B cell (primary cell): ENCODE data around the gene HLA-DQB1. TPM values are rescaled to one million over a fixed set of nuclear protein-coding genes. Genes with fewer than 3 reads are reported as not detected.
A peak's percentile ranks its signal among the peaks of the same experiment; 100 is the strongest.
"Not testable (repeated sequence)": the region's sequence is repeated elsewhere in the genome, so short reads cannot be mapped to it uniquely, and the experiment has no call there.

Experiments
- ATAC-seq: fragments of 200-7000 bp; cut with Tn5 transposase; one replicate; pipeline ENCODE4 v1.10.0; 2021; ENCODE audit warnings: low read depth, mild to moderate bottlenecking, moderate number of reproducible peaks, moderate library complexity
- CTCF ChIA-PET: fragments of 350-600 bp; sonication (Branson Sonifier 250); formaldehyde crosslinking; loops from one replicate; lab custom pipeline; 2021; ENCODE audit warnings: antibody characterized with exemption, inconsistent platforms; lab: Charles Lee
- POLR2A ChIA-PET: fragments of 350-600 bp; sonication (Branson Sonifier 250); formaldehyde crosslinking; loops from one replicate; lab custom pipeline; 2021; ENCODE audit warnings: antibody characterized with exemption; lab: Charles Lee
- DNase-seq: peaks from one replicate; pipeline ENCODE4 v3.0.0; 2013
- H2AFZ ChIP-seq: 2 replicates; pipeline ENCODE4 v1.6.1; 2012; ENCODE audit warnings: mild to moderate bottlenecking, low read depth, low read length; ENCODE audit not compliant: insufficient read depth, poor library complexity, severe bottlenecking
- H3K27ac ChIP-seq, 2 donors: 1 replicate in 1 of 2; 2 replicates in 1 of 2; pipeline ENCODE4 v1.5.1; 2012 to 2013; ENCODE audit warnings: low read length in 2 of 2, mild to moderate bottlenecking in 2 of 2, moderate library complexity in 1 of 2
- H3K27me3 ChIP-seq, 4 experiments: fragments of 200-600 bp in 1 of 4; sonication (generic) in 1 of 4; replicated peaks in 1 of 4; 1 replicate in 2 of 4; 2 replicates in 2 of 4; pipeline versions ENCODE4 v1.6.1 to v1.7.0; 2013 to 2016; ENCODE audit warnings: low read length in 3 of 4, mild to moderate bottlenecking in 2 of 4, mixed read lengths in 1 of 4, moderate library complexity in 1 of 4; ENCODE audit not compliant: insufficient read depth in 4 of 4, control insufficient read depth in 3 of 4; ENCODE audit errors: control extremely low read depth in 1 of 4
- H3K36me3 ChIP-seq, 2 experiments: replicated peaks in 1 of 2; 1 replicate in 1 of 2; 2 replicates in 1 of 2; pipeline versions ENCODE4 v1.6.1 to v1.7.1; 2013; ENCODE audit warnings: low read length in 1 of 2; ENCODE audit not compliant: insufficient read depth in 2 of 2, control insufficient read depth in 1 of 2; ENCODE audit errors: control extremely low read depth in 1 of 2, extremely low read depth in 1 of 2
- H3K4me1 ChIP-seq, 2 donors: fragments of 200-600 bp in 1 of 2; sonication (generic) in 1 of 2; 1 replicate in 1 of 2; 2 replicates in 1 of 2; pipeline versions ENCODE4 v1.5.1 to v1.6.1; 2013 to 2017; ENCODE audit warnings: low read length in 2 of 2; ENCODE audit not compliant: control insufficient read depth in 2 of 2, insufficient read depth in 2 of 2
- H3K4me2 ChIP-seq: replicated peaks from 2 replicates; pipeline ENCODE3; 2012; ENCODE audit warnings: mild to moderate bottlenecking, low read depth, low read length; ENCODE audit not compliant: poor library complexity, severe bottlenecking
- H3K4me3 ChIP-seq, 5 experiments: fragments of 200-600 bp in 1 of 5; sonication (generic) in 1 of 5; 1 replicate in 3 of 5; 2 replicates in 2 of 5; pipeline versions ENCODE4 v1.5.1 to v1.7.0; 2011 to 2016; ENCODE audit warnings: low read length in 4 of 5, mild to moderate bottlenecking in 4 of 5, low read depth in 2 of 5, control low read depth in 1 of 5, moderate library complexity in 1 of 5; ENCODE audit not compliant: insufficient read depth in 1 of 5; ENCODE audit errors: control extremely low read depth in 1 of 5, extremely low read depth in 1 of 5
- H3K79me2 ChIP-seq: fragments of 200-600 bp; sonication (generic); one replicate; pipeline ENCODE4 v1.6.0; 2016; ENCODE audit warnings: low read length; ENCODE audit not compliant: control insufficient read depth, insufficient read depth
- H3K9ac ChIP-seq: fragments of 200-600 bp; sonication (generic); 2 replicates; pipeline ENCODE4 v1.6.1; 2017; ENCODE audit warnings: mild to moderate bottlenecking, low read length, moderate library complexity
- H3K9me3 ChIP-seq, 3 donors: one replicate each; pipeline versions ENCODE4 v1.6.1 to v1.7.1; 2013; ENCODE audit warnings: low read length in 2 of 3; ENCODE audit not compliant: control insufficient read depth in 2 of 3, insufficient read depth in 1 of 3; ENCODE audit errors: control extremely low read depth in 1 of 3
- H4K20me1 ChIP-seq: 2 replicates; pipeline ENCODE4 v1.6.0; 2012; ENCODE audit warnings: mild to moderate bottlenecking, low read length; ENCODE audit not compliant: insufficient read depth, control insufficient read depth, poor library complexity, severe bottlenecking
- H3K27ac Mint-ChIP-seq: one replicate; pipeline ENCODE4 v1.8.0; 2021; ENCODE audit warnings: mixed read lengths
- H3K27me3 Mint-ChIP-seq: one replicate; pipeline ENCODE4 v1.8.0; 2021; ENCODE audit warnings: mixed read lengths
- H3K4me1 Mint-ChIP-seq: one replicate; pipeline ENCODE4 v1.8.0; 2021; ENCODE audit warnings: mixed read lengths
- H3K4me3 Mint-ChIP-seq: one replicate; pipeline ENCODE4 v1.8.0; 2021; ENCODE audit warnings: mixed read lengths
- H3K9me3 Mint-ChIP-seq: one replicate; pipeline ENCODE4 v1.8.0; 2022; ENCODE audit warnings: mixed read lengths; ENCODE audit not compliant: insufficient read depth
- CTCF ChIP-seq: fragments of 200-600 bp; IDR thresholded peaks from one replicate; pipeline ENCODE4 v1.8.0; 2022; ENCODE audit warnings: antibody characterized with exemption, mild to moderate bottlenecking
- EZH2 ChIP-seq: IDR thresholded peaks from 2 replicates; pipeline ENCODE4 v1.6.1; 2012; ENCODE audit warnings: borderline replicate concordance, low read depth, mild to moderate bottlenecking, moderate library complexity, low read length; ENCODE audit not compliant: insufficient read depth, poor library complexity, severe bottlenecking
- WGBS: methylation state at CpG from one replicate; pipeline ENCODE4 v1.1.5; 2013; ENCODE audit warnings: missing lambda C conversion rate; ENCODE audit not compliant: insufficient coverage; 5-methylcytosine and 5-hydroxymethylcytosine counted together
- intact Hi-C: fragments of 100-400 bp; cut with micrococcal nuclease; formaldehyde crosslinking; loops from one replicate; pipeline ENCODE4 v1.10.0; 2022
- polyA plus RNA-seq: library from polyadenylated mRNA; depleted of rRNA; stranded (reverse); fragments of >200 nt; gene quantifications from 2 replicates; pipeline ENCODE4 v1.2.3, GENCODE V29; 2012
- total RNA-seq, 2 donors: library from RNA; stranded (reverse); fragments of 120-200 nt in 1 of 2; gene quantifications; 1 replicate in 1 of 2; 2 replicates in 1 of 2; pipeline versions ENCODE4 v1.2.3 to v1.2.4, GENCODE V29; 2013 to 2022

HLA-DQB1 gene
- total and polyA plus RNA-seq, 2 donors (not counting 1 experiment from before 2014, with no cell fraction given), result 267 to 986 TPM

DNA sequence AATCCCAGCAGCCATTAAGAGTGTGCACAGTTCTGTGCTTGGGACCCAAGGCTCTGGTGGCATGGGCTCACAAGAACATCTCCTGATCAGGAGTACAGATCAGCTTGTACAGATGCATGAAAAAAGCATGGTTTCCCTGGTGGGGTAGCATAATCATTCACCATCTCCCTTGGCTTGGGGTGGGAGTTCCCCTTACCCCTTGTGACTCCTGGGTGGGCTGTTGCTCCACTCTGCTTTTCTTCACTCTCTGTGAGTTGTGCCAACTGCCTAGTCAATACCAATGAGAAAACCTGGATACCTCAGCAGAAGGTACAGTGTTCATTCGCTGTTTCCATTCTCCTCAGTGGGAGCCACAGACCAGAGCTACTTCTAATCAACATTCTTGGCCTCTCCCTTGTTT is 13.6 kb upstream of the HLA-DQB1 start:
- no peaks in the 10 kb centered on the region for H4K20me1 ChIP-seq
- no peaks in the 10 kb centered on the region for H3K36me3 ChIP-seq
- H3K79me2 ChIP-seq, result peaks cover 26% of the 10 kb centered on the region
- peaks cover 47% of the 10 kb centered on the region for H3K4me1 Mint-ChIP-seq
- no peak overlapping the region for H3K4me3 Mint-ChIP-seq
- intact Hi-C loops, result loop anchor here (10.0 kb wide), 1 partner anchor 405 kb away; no protein-coding TSS in a partner anchor
- H3K9me3 Mint-ChIP-seq, result peaks cover 6% of the 10 kb centered on the region
- H3K4me1 ChIP-seq, result peaks cover 11 to 26% of the 10 kb centered on the region in 2 donors
- H3K9me3 ChIP-seq, result no peaks in the 10 kb centered on the region
- no peak overlapping the region for H3K9ac ChIP-seq
- no peak for DNase-seq
- no peak overlapping the region for H3K4me2 ChIP-seq
- H2AFZ ChIP-seq, result no peak overlapping the region
- no peak overlapping the region for H3K27ac ChIP-seq
- no CpG with 5 or more reads among the region's 1 CpG for WGBS
- CTCF ChIA-PET, result interaction anchor here (0.8 kb wide), 1 partner anchor 12 kb away, joined by 3 read pairs; no protein-coding TSS in a partner anchor
- peak overlapping the region in 1 of 5 experiments; percentile 9 for H3K4me3 ChIP-seq
- H3K27me3 ChIP-seq, result no peaks in the 10 kb centered on the region
- H3K27me3 Mint-ChIP-seq, result no peaks in the 10 kb centered on the region
- POLR2A ChIA-PET, result interaction anchor here (1.5 kb wide), 1 partner anchor 12 kb away, joined by 3 read pairs; no protein-coding TSS in a partner anchor
- no peak for TF ChIP-seq EZH2
- no peak for TF ChIP-seq CTCF
- ATAC-seq, result no peak
- peak overlapping the region; percentile 37 for H3K27ac Mint-ChIP-seq

- peak overlapping the region; percentile 37 for H3K27ac Mint-ChIP-seq
- no peaks in the 10 kb centered on the region for H3K27me3 Mint-ChIP-seq
- H3K9me3 Mint-ChIP-seq, result peaks cover 6% of the 10 kb centered on the region
- POLR2A ChIA-PET, result interaction anchor here (0.6 to 1.5 kb wide), 2 partner anchors 12 to 805 kb away, joined by 3 to 6 read pairs; no protein-coding TSS in a partner anchor
- H3K27ac ChIP-seq, result no peak overlapping the region
- H3K27me3 ChIP-seq, result no peaks in the 10 kb centered on the region
- H3K36me3 ChIP-seq, result no peaks in the 10 kb centered on the region
- TF ChIP-seq CTCF (no peak), EZH2 (no peak)
- DNase-seq, result peak; percentile 1
- intact Hi-C loops, result no loop called here
- 10% methylated on average over 2 of the region's 4 CpGs for WGBS
- H2AFZ ChIP-seq, result no peak overlapping the region
- peaks cover 22% of the 10 kb centered on the region for H3K79me2 ChIP-seq
- no peak overlapping the region for H3K4me2 ChIP-seq
- H3K9ac ChIP-seq, result no peak overlapping the region
- H3K4me3 ChIP-seq, result peak overlapping the region in 1 of 5 experiments; percentile 9
- peaks cover 6 to 20% of the 10 kb centered on the region in 2 donors for H3K4me1 ChIP-seq
- no peak for ATAC-seq
- H3K4me3 Mint-ChIP-seq, result no peak overlapping the region
- H4K20me1 ChIP-seq, result no peaks in the 10 kb centered on the region
- peaks cover 43% of the 10 kb centered on the region for H3K4me1 Mint-ChIP-seq
- CTCF ChIA-PET, result no interaction called here
- H3K9me3 ChIP-seq, result no peaks in the 10 kb centered on the region
Measured at GRCh38 chr6:32679492-32679891, 13.0 kb upstream of the HLA-DQB1 start.

DNA sequence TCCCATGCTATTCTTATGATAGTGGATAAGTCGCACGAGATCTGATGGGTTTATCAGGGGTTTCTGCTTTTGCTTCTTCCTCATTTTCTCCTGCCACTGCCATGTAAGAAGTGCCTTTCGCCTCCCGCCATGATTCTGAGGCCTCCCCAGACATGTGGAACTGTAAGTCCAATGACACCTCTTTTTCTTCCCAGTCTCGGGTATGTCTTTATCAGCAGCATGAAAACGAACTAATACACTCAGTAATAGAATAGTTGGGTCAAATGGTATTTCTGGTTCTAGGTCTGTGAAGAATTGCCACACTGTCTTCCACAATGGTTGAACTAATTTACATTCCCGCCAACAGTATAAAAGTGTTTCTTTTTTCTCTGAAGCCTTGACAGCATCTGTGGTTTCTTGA is 7.7 kb upstream of the HLA-DQB1 start:
- H3K4me2 ChIP-seq, H3K4me3 ChIP-seq, ATAC-seq, H3K27ac ChIP-seq, POLR2A ChIA-PET, H3K4me1 ChIP-seq, H3K36me3 ChIP-seq, H2AFZ ChIP-seq, CTCF ChIA-PET, H3K79me2 ChIP-seq, H3K9ac ChIP-seq, H3K27me3 Mint-ChIP-seq, H4K20me1 ChIP-seq, DNase-seq, H3K27ac Mint-ChIP-seq, H3K27me3 ChIP-seq, intact Hi-C loops, H3K4me3 Mint-ChIP-seq, H3K9me3 ChIP-seq, H3K9me3 Mint-ChIP-seq: not testable (repeated sequence)
- H3K4me1 Mint-ChIP-seq, result peaks cover 22% of the 10 kb centered on the region
- WGBS, result no CpG with 5 or more reads among the region's 7 CpGs
